GM21786 (cell line): Measurements from ENCODE around the gene NRROS.
"Not testable (repeated sequence)": the region's sequence is repeated elsewhere in the genome, so short reads cannot be mapped to it uniquely, and the experiment has no call there.

ENCODE experiments used
- ATAC-seq: cut with Tn5 transposase; IDR thresholded peaks from one replicate; pipeline ENCODE4 v1.9.1; 2021; ENCODE audit not compliant: unreplicated experiment

NRROS gene

GRCh38 chr3:196624067-196624790 lies 15.3 kb upstream of the NRROS start:
- no peak for ATAC-seq

GRCh38 chr3:196624907-196625306 lies 14.6 kb upstream of the NRROS start:
- ATAC-seq: no peak

GRCh38 chr3:196625331-196625730 lies 14.2 kb upstream of the NRROS start:
- no peak for ATAC-seq

GRCh38 chr3:196627918-196628231 lies 11.6 kb upstream of the NRROS start:
- no peak for ATAC-seq

- no peak for ATAC-seq
These were observed 10.3 kb upstream of the NRROS start for GRCh38 chr3:196629228-196629627.

GRCh38 chr3:196631682-196632045 lies 7.8 kb upstream of the NRROS start:
- ATAC-seq: no peak

GRCh38 chr3:196632046-196632751 lies 7.3 kb upstream of the NRROS start:
- ATAC-seq: peak; percentile 74

GRCh38 chr3:196633555-196634151 lies 5.8 kb upstream of the NRROS start:
- no peak for ATAC-seq

GRCh38 chr3:196634224-196634623 lies 5.3 kb upstream of the NRROS start:
- no peak for ATAC-seq

GRCh38 chr3:196634829-196635228 lies 4.7 kb upstream of the NRROS start:
- ATAC-seq: no peak

- ATAC-seq: no peak
These were observed 2.8 kb upstream of the NRROS start for GRCh38 chr3:196636369-196637349.

- not testable (repeated sequence) for ATAC-seq
These were observed 1.6 kb upstream of the NRROS start for GRCh38 chr3:196637941-196638340.

GRCh38 chr3:196638861-196639482 lies 522 bp upstream of the NRROS start:
- peak; percentile 1 for ATAC-seq

- ATAC-seq: no peak
These were observed 964 bp downstream of the NRROS start for GRCh38 chr3:196640297-196641018.

- ATAC-seq: no peak
These were observed 2.0 kb downstream of the NRROS start for GRCh38 chr3:196641333-196642054.

GRCh38 chr3:196642434-196642833 lies 2.9 kb downstream of the NRROS start:
- ATAC-seq: no peak

- peak; percentile 83 for ATAC-seq
These were observed 3.8 kb downstream of the NRROS start for GRCh38 chr3:196643201-196643749.

GRCh38 chr3:196643761-196644160 lies 4.3 kb downstream of the NRROS start:
- ATAC-seq: no peak

GRCh38 chr3:196645096-196645495 lies 5.6 kb downstream of the NRROS start:
- no peak for ATAC-seq
